ENCODE results near the gene CD164L2. TPM values are rescaled to one million over a fixed set of nuclear protein-coding genes. Genes with fewer than 3 reads are reported as not detected.

Gene CD164L2
- total and polyA plus RNA-seq, 12 donors = not detected

- peaks cover 13 to 54% (median 46%) of the 10 kb centered on the region in 9 donors for H3K4me1 ChIP-seq
- H3K36me3 ChIP-seq = peaks cover 0 to 100% (median 72%) of the 10 kb centered on the region in 9 donors
- ATAC-seq = no peak
- DNase-seq = no peak
- no peaks in the 10 kb centered on the region for H3K9me3 ChIP-seq
- no peak for TF ChIP-seq CTCF (IDR thresholded peaks at IDR 0.05)
- H3K4me3 ChIP-seq = no peak overlapping the region
- H3K27ac ChIP-seq = peak overlapping the region in 5 of 10 donors; percentile 30 to 66 (median 49)
- intact Hi-C loops (cut with DNase I) = loop anchor here in 1 of 10 donors (10.0 kb wide), 1 partner anchor 191 kb away; the partner anchor contains the start of gene AHDC1
- WGBS, 2 donors = 89 to 92% methylated on average over 1 of the region's 1 CpG
- H3K27me3 ChIP-seq = no peaks in the 10 kb centered on the region
These were observed 31.0 kb upstream of the CD164L2 start for GRCh38 chr1:27414091-27414490.

DNA sequence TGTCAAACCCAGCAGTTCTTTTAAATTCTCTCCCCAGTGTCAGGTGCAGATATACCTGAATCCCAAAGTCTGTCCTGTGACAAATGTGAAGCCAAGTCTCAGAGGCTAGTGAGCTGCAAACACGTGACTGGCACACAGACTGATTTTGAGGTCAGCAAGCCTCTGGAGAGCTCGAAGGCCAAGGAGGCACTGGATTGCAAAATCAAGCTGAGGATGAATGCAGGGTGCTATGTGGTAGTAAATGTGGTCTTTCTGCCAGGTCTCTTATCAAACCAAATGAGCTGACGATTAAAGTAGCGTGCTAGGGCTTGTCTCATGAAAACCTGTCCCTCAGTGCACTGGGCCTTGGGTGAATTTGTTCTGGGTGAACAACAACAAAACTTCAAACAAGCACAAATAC, 29.9 kb upstream of the CD164L2 start:
- H3K27ac ChIP-seq = peak overlapping the region in 8 of 10 donors; percentile 30 to 66 (median 36)
- peaks cover 9 to 43% (median 35%) of the 10 kb centered on the region in 9 donors for H3K4me1 ChIP-seq
- no peaks in the 10 kb centered on the region for H3K9me3 ChIP-seq
- TF ChIP-seq CTCF (IDR thresholded peaks at IDR 0.05) = no peak
- H3K27me3 ChIP-seq = no peaks in the 10 kb centered on the region
- peaks cover 0 to 100% (median 73%) of the 10 kb centered on the region in 9 donors for H3K36me3 ChIP-seq
- no peak for DNase-seq
- 42 to 51% methylated on average over 4 of the region's 4 CpGs for WGBS, 2 donors
- H3K4me3 ChIP-seq = no peak overlapping the region
- intact Hi-C loops (cut with DNase I) = loop anchor here in 1 of 10 donors (10.0 kb wide), 1 partner anchor 192 kb away; the partner anchor contains the start of gene AHDC1
- peak in 6 of 8 donors; percentile 36 to 81 (median 64) for ATAC-seq

GRCh38 chr1:27412502-27412901, 29.4 kb upstream of the CD164L2 start:
- ATAC-seq (no peak), DNase-seq (no peak)
- Histone ChIP-seq H3K9me3 (no peaks in the 10 kb centered on the region), H3K4me1 (peaks cover 4 to 39% (median 30%) of the 10 kb centered on the region in 9 donors), H3K36me3 (peaks cover 0 to 100% (median 73%) of the 10 kb centered on the region in 9 donors), H3K4me3 (no peak overlapping the region), H3K27ac (peak overlapping the region in 6 of 10 donors; percentile 30 to 54 (median 36)), H3K27me3 (no peaks in the 10 kb centered on the region)
- no peak for TF ChIP-seq CTCF (IDR thresholded peaks at IDR 0.05)
- intact Hi-C loops (cut with DNase I) = loop anchor here in 1 of 10 donors (10.0 kb wide), 1 partner anchor 192 kb away; the partner anchor contains the start of gene AHDC1
- 87 to 93% methylated on average over 4 of the region's 4 CpGs for WGBS, 2 donors

DNA sequence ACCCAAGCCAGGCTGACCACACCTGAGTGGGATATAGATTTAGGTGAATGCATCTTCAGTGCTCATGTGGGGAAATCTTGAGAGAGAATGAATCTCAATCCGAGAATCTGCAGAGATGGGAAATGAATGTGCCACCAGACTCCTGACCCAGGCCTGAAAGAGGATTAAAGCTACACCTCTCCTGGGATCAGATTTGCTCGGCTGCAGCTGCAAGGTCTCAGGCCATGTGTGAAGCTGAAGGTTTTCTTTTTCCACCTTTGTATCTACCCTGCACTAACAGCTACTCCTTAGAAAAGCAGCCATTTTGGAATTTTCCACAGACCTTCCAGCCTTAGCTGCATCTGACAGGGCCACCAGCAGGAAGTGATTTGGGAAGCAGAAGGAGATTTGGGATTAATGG, 27.6 kb upstream of the CD164L2 start:
- no peaks in the 10 kb centered on the region for H3K27me3 ChIP-seq
- 76 to 87% methylated on average over 2 of the region's 2 CpGs for whole genome bisulfite sequencing, 2 donors
- peaks cover 7 to 43% (median 30%) of the 10 kb centered on the region in 9 donors for H3K4me1 ChIP-seq
- no peak overlapping the region for H3K4me3 ChIP-seq
- no peak for ATAC-seq
- H3K27ac ChIP-seq = no peak overlapping the region
- H3K9me3 ChIP-seq = no peaks in the 10 kb centered on the region
- DNase-seq = no peak
- TF ChIP-seq CTCF (IDR thresholded peaks at IDR 0.05) = no peak
- intact Hi-C loops (cut with DNase I) = loop anchor here in 1 of 10 donors (10.0 kb wide), 1 partner anchor 194 kb away; the partner anchor contains the start of gene AHDC1
- H3K36me3 ChIP-seq = peaks cover 0 to 98% (median 68%) of the 10 kb centered on the region in 9 donors

Data from heart right ventricle (tissue), 16 donors.